ENCODE results near the gene DNAJB9. TPM values are rescaled to one million over a fixed set of nuclear protein-coding genes. Genes with fewer than 3 reads are reported as not detected.

DNAJB9 gene
- total and polyA plus RNA-seq, 2 donors (not counting 1 experiment from before 2014, with no cell fraction given): 8.3 to 52.4 TPM

- H3K9me3 ChIP-seq (ENCODE audit: control insufficient read depth, insufficient read depth, low read depth, low read length): no peaks in the 10 kb centered on the region
- no peak overlapping the region for H2AFZ ChIP-seq (ENCODE audit: low read length)
- TF ChIP-seq EZH2 (IDR thresholded peaks at IDR 0.05; ENCODE audit: low read length, missing control alignments): no peak
- peak in 1 of 2 donors; percentile 50 for TF ChIP-seq CTCF (conservative IDR thresholded peaks at IDR 0.05 in 1 of 2, IDR thresholded peaks at IDR 0.05 in 1 of 2; ENCODE audit: low read depth in 1 of 2, low read length in 2 of 2)
- H4K20me1 ChIP-seq (ENCODE audit: control insufficient read depth, extremely low read depth, insufficient read depth, low read length): no peaks in the 10 kb centered on the region
- H3K4me3 ChIP-seq (replicated peaks in 1 of 4; ENCODE audit: control extremely low read depth in 1 of 4, insufficient read depth in 1 of 4, low read depth in 3 of 4, low read length in 4 of 4): no peak overlapping the region
- no peaks in the 10 kb centered on the region for H3K79me2 ChIP-seq (ENCODE audit: control insufficient read depth, insufficient read depth, low read length)
- H3K9ac ChIP-seq (ENCODE audit: insufficient read depth, low read length): no peak overlapping the region
- H3K4me1 ChIP-seq (ENCODE audit: control insufficient read depth, extremely low read depth, insufficient read depth, low read length): no peaks in the 10 kb centered on the region
- H3K27ac ChIP-seq (ENCODE audit: insufficient read depth, low read length): no peak overlapping the region
- no peaks in the 10 kb centered on the region for H3K36me3 ChIP-seq (ENCODE audit: control insufficient read depth, insufficient read depth, low read length)
- H3K27me3 ChIP-seq (ENCODE audit: control insufficient read depth, insufficient read depth, low read length): no peaks in the 10 kb centered on the region
- H3K4me2 ChIP-seq (ENCODE audit: extremely low read depth, insufficient read depth, low read length): no peak overlapping the region
- DNase-seq (ENCODE audit: low read depth in 2 of 2): peak; percentile 12 to 51
Observed at GRCh38 chr7:108592646-108593201, 23.1 kb downstream of the DNAJB9 start.

DNA sequence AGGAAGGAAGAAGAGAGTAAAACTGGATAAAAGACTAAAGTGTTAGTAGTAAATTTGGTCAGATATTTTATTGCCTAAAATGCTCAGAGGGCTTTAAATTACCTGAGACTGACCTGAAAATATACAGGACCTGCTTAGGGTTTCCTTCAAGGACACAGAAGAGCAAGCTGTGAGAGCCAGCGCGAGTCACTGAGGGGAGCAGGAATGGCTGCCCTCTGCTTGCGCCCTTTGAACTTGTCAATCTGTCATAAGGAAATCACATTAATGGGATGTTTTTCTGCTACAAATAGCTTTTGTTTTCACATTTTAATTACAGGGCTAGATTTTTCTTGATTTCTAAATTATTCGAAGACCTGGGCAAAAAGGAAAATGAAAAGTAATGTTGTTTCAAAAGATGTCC, 26.9 kb downstream of the DNAJB9 start:
- Histone ChIP-seq H3K9ac (ENCODE audit: insufficient read depth, low read length) (no peak overlapping the region), H3K27ac (ENCODE audit: insufficient read depth, low read length) (no peak overlapping the region), H3K27me3 (ENCODE audit: control insufficient read depth, insufficient read depth, low read length) (no peaks in the 10 kb centered on the region), H3K4me3 (replicated peaks in 1 of 4; ENCODE audit: control extremely low read depth in 1 of 4, insufficient read depth in 1 of 4, low read depth in 3 of 4, low read length in 4 of 4) (no peak overlapping the region), H4K20me1 (ENCODE audit: control insufficient read depth, extremely low read depth, insufficient read depth, low read length) (no peaks in the 10 kb centered on the region), H3K4me2 (ENCODE audit: extremely low read depth, insufficient read depth, low read length) (no peak overlapping the region), H2AFZ (ENCODE audit: low read length) (no peak overlapping the region), H3K36me3 (ENCODE audit: control insufficient read depth, insufficient read depth, low read length) (no peaks in the 10 kb centered on the region), H3K4me1 (ENCODE audit: control insufficient read depth, extremely low read depth, insufficient read depth, low read length) (no peaks in the 10 kb centered on the region), H3K79me2 (ENCODE audit: control insufficient read depth, insufficient read depth, low read length) (no peaks in the 10 kb centered on the region), H3K9me3 (ENCODE audit: control insufficient read depth, insufficient read depth, low read depth, low read length) (no peaks in the 10 kb centered on the region)
- no peak for DNase-seq (ENCODE audit: low read depth in 2 of 2)
- TF ChIP-seq CTCF (conservative IDR thresholded peaks at IDR 0.05 in 1 of 2, IDR thresholded peaks at IDR 0.05 in 1 of 2; ENCODE audit: low read depth in 1 of 2, low read length in 2 of 2) (no peak), EZH2 (IDR thresholded peaks at IDR 0.05; ENCODE audit: low read length, missing control alignments) (no peak)

GRCh38 chr7:108598153-108598552, 28.5 kb downstream of the DNAJB9 start:
- no peaks in the 10 kb centered on the region for H3K9me3 ChIP-seq (ENCODE audit: control insufficient read depth, insufficient read depth, low read depth, low read length)
- no peak overlapping the region for H3K27ac ChIP-seq (ENCODE audit: insufficient read depth, low read length)
- H3K36me3 ChIP-seq (ENCODE audit: control insufficient read depth, insufficient read depth, low read length): no peaks in the 10 kb centered on the region
- H3K4me3 ChIP-seq (replicated peaks in 1 of 4; ENCODE audit: control extremely low read depth in 1 of 4, insufficient read depth in 1 of 4, low read depth in 3 of 4, low read length in 4 of 4): no peak overlapping the region
- no peaks in the 10 kb centered on the region for H4K20me1 ChIP-seq (ENCODE audit: control insufficient read depth, extremely low read depth, insufficient read depth, low read length)
- H2AFZ ChIP-seq (ENCODE audit: low read length): no peak overlapping the region
- H3K79me2 ChIP-seq (ENCODE audit: control insufficient read depth, insufficient read depth, low read length): no peaks in the 10 kb centered on the region
- H3K27me3 ChIP-seq (ENCODE audit: control insufficient read depth, insufficient read depth, low read length): no peaks in the 10 kb centered on the region
- no peak for DNase-seq (ENCODE audit: low read depth in 2 of 2)
- TF ChIP-seq CTCF (conservative IDR thresholded peaks at IDR 0.05 in 1 of 2, IDR thresholded peaks at IDR 0.05 in 1 of 2; ENCODE audit: low read depth in 1 of 2, low read length in 2 of 2): no peak
- no peak for TF ChIP-seq EZH2 (IDR thresholded peaks at IDR 0.05; ENCODE audit: low read length, missing control alignments)
- no peak overlapping the region for H3K9ac ChIP-seq (ENCODE audit: insufficient read depth, low read length)
- no peaks in the 10 kb centered on the region for H3K4me1 ChIP-seq (ENCODE audit: control insufficient read depth, extremely low read depth, insufficient read depth, low read length)
- H3K4me2 ChIP-seq (ENCODE audit: extremely low read depth, insufficient read depth, low read length): no peak overlapping the region
